ENCODE data around the gene FBXL17. TPM values are rescaled to one million over a fixed set of nuclear protein-coding genes. Genes with fewer than 3 reads are reported as not detected.

FBXL17 gene
- polyA plus RNA-seq, 2 of the 4 experiments (the other 2 are of a cell fraction), result 8.7 to 9.1 TPM

DNA sequence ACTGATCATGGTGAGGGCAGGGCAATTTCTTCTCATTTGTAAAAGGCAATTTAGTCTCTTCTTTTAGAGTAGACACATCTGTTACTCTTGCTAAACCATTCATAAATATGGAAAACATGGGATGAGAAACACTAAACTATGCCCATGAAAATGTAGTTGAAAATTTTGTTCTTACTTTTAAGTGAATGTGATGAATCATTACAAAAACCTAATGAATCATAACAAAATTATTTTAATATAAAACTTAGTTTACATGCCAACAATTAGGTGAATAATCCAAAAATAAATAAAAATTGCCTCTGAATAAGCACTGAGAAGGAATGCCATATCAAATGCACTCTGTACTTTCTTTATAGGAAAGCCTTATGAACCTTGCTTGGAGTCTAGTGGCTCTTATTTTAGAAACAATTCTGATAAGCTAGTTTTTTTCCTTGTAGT lies 413.5 kb downstream of the FBXL17 start:
- H3K4me2 ChIP-seq, result no peak overlapping the region
- no peak overlapping the region for H3K27ac ChIP-seq
- peak; percentile 7 for FAIRE-seq
- DNase-seq (ENCODE audit: low read depth in 1 of 2, low spot score in 1 of 2), result no peak
- no peaks in the 10 kb centered on the region for H3K9me3 ChIP-seq
- ATAC-seq, result no peak
- no peak for TF ChIP-seq CBX8 (IDR thresholded peaks at IDR 0.05)
- TF ChIP-seq, protein P1, sequence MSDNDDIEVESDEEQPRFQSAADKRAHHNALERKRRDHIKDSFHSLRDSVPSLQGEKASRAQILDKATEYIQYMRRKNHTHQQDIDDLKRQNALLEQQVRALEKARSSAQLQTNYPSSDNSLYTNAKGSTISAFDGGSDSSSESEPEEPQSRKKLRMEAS (IDR thresholded peaks at IDR 0.05), result no peak
- TF ChIP-seq HOXB5 (CRISPR knock-in tag; IDR thresholded peaks at IDR 0.05), result no peak
- no peak for TF ChIP-seq ZSCAN20 (CRISPR knock-in tag; IDR thresholded peaks at IDR 0.05)
- TF ChIP-seq MAFK (IDR thresholded peaks at IDR 0.05; ENCODE audit: partially characterized antibody), result no peak
- no peak for TF ChIP-seq GATA3 (IDR thresholded peaks at IDR 0.05; ENCODE audit: borderline replicate concordance)
- no peak for TF ChIP-seq KDM5A (IDR thresholded peaks at IDR 0.05)
- TF ChIP-seq TP53 (CRISPR knock-in tag; IDR thresholded peaks at IDR 0.05), result no peak
- TF ChIP-seq FOSB (CRISPR knock-in tag; IDR thresholded peaks at IDR 0.05), result no peak
- TF ChIP-seq CHD2 (IDR thresholded peaks at IDR 0.05; ENCODE audit: low read length, partially characterized antibody), result no peak
- TF ChIP-seq ZFP36 (IDR thresholded peaks at IDR 0.05; ENCODE audit: borderline replicate concordance, partially characterized antibody), result no peak
- TF ChIP-seq SMC3 (IDR thresholded peaks at IDR 0.05), result no peak
- TF ChIP-seq, protein P2, sequence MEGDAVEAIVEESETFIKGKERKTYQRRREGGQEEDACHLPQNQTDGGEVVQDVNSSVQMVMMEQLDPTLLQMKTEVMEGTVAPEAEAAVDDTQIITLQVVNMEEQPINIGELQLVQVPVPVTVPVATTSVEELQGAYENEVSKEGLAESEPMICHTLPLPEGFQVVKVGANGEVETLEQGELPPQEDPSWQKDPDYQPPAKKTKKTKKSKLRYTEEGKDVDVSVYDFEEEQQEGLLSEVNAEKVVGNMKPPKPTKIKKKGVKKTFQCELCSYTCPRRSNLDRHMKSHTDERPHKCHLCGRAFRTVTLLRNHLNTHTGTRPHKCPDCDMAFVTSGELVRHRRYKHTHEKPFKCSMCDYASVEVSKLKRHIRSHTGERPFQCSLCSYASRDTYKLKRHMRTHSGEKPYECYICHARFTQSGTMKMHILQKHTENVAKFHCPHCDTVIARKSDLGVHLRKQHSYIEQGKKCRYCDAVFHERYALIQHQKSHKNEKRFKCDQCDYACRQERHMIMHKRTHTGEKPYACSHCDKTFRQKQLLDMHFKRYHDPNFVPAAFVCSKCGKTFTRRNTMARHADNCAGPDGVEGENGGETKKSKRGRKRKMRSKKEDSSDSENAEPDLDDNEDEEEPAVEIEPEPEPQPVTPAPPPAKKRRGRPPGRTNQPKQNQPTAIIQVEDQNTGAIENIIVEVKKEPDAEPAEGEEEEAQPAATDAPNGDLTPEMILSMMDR (IDR thresholded peaks at IDR 0.05), result no peak
- TF ChIP-seq RFX5 (IDR thresholded peaks at IDR 0.05), result no peak
- no peak for TF ChIP-seq POLR2AphosphoS2 (conservative IDR thresholded peaks at IDR 0.05; ENCODE audit: low read length)
- H3K4me3 ChIP-seq, result no peak overlapping the region
- 0 out of 3 replicates have a peak, but pooled peaks cover 8% of the 10 kb centered on the region for H3K4me1 ChIP-seq
- CTCF ChIA-PET, result no interaction called here
- POLR2A ChIA-PET, result no interaction called here

DNA sequence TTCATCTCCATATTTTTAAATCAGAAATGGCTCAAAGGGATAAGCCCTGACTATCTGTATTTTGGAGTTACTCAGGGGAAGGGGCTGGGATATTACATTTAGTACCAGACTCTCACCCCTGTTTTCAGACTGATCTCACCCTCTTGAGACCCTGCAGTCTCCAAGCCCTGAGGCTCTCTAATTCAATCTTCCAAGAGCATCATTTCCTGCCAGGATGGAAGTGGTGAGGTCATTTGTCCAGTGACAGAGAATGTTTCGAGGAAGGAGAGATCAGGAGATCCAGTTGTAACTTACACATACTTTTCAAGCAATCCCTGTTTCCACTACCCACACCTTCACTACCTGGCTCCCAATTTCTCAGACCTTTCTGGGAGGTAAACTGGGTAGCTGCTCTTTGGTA lies 415.7 kb downstream of the FBXL17 start:
- POLR2A ChIA-PET, result no interaction called here
- H3K4me3 ChIP-seq, result no peak overlapping the region
- H3K9me3 ChIP-seq, result no peaks in the 10 kb centered on the region
- no peak overlapping the region for H3K4me2 ChIP-seq
- H3K4me1 ChIP-seq, result 0 out of 3 replicates have a peak, but pooled peaks cover 8% of the 10 kb centered on the region
- FAIRE-seq, result no peak
- 75% methylated on average over 1 of the region's 1 CpG for WGBS (ENCODE audit: missing lambda C conversion rate)
- TF ChIP-seq EHF (CRISPR knock-in tag; IDR thresholded peaks at IDR 0.05), result no peak
- TF ChIP-seq ZFP36 (IDR thresholded peaks at IDR 0.05; ENCODE audit: borderline replicate concordance, partially characterized antibody), result no peak
- TF ChIP-seq FOXS1 (CRISPR knock-in tag; IDR thresholded peaks at IDR 0.05), result no peak
- no peak for TF ChIP-seq HDAC2 (IDR thresholded peaks at IDR 0.05)
- TF ChIP-seq ZC3H11A (IDR thresholded peaks at IDR 0.05), result no peak
- TF ChIP-seq BHLHE40 (IDR thresholded peaks at IDR 0.05; ENCODE audit: low read depth, low read length), result no peak
- no peak for TF ChIP-seq FOSL2 (IDR thresholded peaks at IDR 0.05)
- no peak for TF ChIP-seq FOSL2 (CRISPR knock-in tag; IDR thresholded peaks at IDR 0.05)
- no peak for TF ChIP-seq JUN (IDR thresholded peaks at IDR 0.05)
- no peak for TF ChIP-seq HOXA7 (CRISPR knock-in tag; IDR thresholded peaks at IDR 0.05)
- TF ChIP-seq, protein P3, sequence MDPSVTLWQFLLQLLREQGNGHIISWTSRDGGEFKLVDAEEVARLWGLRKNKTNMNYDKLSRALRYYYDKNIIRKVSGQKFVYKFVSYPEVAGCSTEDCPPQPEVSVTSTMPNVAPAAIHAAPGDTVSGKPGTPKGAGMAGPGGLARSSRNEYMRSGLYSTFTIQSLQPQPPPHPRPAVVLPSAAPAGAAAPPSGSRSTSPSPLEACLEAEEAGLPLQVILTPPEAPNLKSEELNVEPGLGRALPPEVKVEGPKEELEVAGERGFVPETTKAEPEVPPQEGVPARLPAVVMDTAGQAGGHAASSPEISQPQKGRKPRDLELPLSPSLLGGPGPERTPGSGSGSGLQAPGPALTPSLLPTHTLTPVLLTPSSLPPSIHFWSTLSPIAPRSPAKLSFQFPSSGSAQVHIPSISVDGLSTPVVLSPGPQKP (IDR thresholded peaks at IDR 0.05; ENCODE audit: low read depth, low read length), result no peak
- TF ChIP-seq NR3C1 (IDR thresholded peaks at IDR 0.05), result no peak
- no peak for TF ChIP-seq MYC (IDR thresholded peaks at IDR 0.05; ENCODE audit: borderline replicate concordance, low read length)
- TF ChIP-seq, protein P4, sequence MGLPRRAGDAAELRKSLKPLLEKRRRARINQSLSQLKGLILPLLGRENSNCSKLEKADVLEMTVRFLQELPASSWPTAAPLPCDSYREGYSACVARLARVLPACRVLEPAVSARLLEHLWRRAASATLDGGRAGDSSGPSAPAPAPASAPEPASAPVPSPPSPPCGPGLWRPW (IDR thresholded peaks at IDR 0.05), result no peak
- no peak for TF ChIP-seq POLR2A (IDR thresholded peaks at IDR 0.05; ENCODE audit: low read length)
- TF ChIP-seq PHF8 (IDR thresholded peaks at IDR 0.05; ENCODE audit: borderline replicate concordance, low read depth), result no peak
- H3K27ac ChIP-seq, result no peak overlapping the region
- CTCF ChIA-PET, result no interaction called here
- DNase-seq (ENCODE audit: low read depth in 1 of 2, low spot score in 1 of 2), result no peak
- no peak for ATAC-seq

Data from A549 (cell line).